H1 (cell line): ENCODE results near the gene FAM83C. TPM values are rescaled to one million over a fixed set of nuclear protein-coding genes. Genes with fewer than 3 reads are reported as not detected.

Experiments used
- BACH1 ChIP-seq: IDR thresholded peaks from 2 replicates; pipeline ENCODE4 v1.6.1; 2012; ENCODE audit warnings: low read length, improper control_type of control experiment
- CREB1 ChIP-seq: IDR thresholded peaks from 2 replicates; pipeline ENCODE4 v1.6.1; 2012; ENCODE audit warnings: inconsistent platforms
- EZH2 ChIP-seq: fragments of 200-600 bp; sonication (generic); IDR thresholded peaks from 2 replicates; pipeline ENCODE4 v1.7.1; 2012; ENCODE audit warnings: low read depth, mild to moderate bottlenecking, moderate library complexity, low read length, inconsistent platforms; ENCODE audit not compliant: severe bottlenecking
- HDAC2 ChIP-seq, 2 experiments: fragments of 300-600 bp in 1 of 2; sonication (generic) in 1 of 2; IDR thresholded peaks; 2 replicates each; pipeline ENCODE4 v1.6.1; 2011 to 2012; ENCODE audit warnings: low read depth in 2 of 2, low read length in 2 of 2, mild to moderate bottlenecking in 2 of 2, moderate library complexity in 2 of 2, borderline replicate concordance in 1 of 2, inconsistent platforms in 1 of 2
- KDM5A ChIP-seq: fragments of 200-600 bp; IDR thresholded peaks from 2 replicates; pipeline ENCODE4 v1.7.1; 2012; ENCODE audit warnings: mild to moderate bottlenecking, low read length, inconsistent platforms, mixed read lengths
- MAFK ChIP-seq: IDR thresholded peaks from 2 replicates; pipeline ENCODE4 v1.6.1; 2012; ENCODE audit warnings: low read depth, mild to moderate bottlenecking, improper control_type of control experiment, low read length
- RAD21 ChIP-seq, 2 experiments: IDR thresholded peaks in 1 of 2; conservative IDR thresholded peaks in 1 of 2; 2 replicates each; pipeline ENCODE4 v1.6.1; 2011; ENCODE audit warnings: low read depth in 2 of 2, low read length in 2 of 2, improper control_type of control experiment in 1 of 2, inconsistent platforms in 1 of 2, mild to moderate bottlenecking in 1 of 2, moderate library complexity in 1 of 2
- TAF7 ChIP-seq: optimal IDR thresholded peaks from 2 replicates; pipeline ENCODE3; 2011; ENCODE audit warnings: low read depth, mild to moderate bottlenecking, inconsistent platforms, low read length, moderate library complexity, borderline replicate concordance
- ZNF274 ChIP-seq: IDR thresholded peaks from 2 replicates; pipeline ENCODE4 v1.7.0; 2012; ENCODE audit warnings: low read length, borderline replicate concordance; ENCODE audit errors: extremely low read depth
- polyA plus RNA-seq, 7 experiments: library from polyadenylated mRNA; depleted of rRNA in 3 of 7; stranded (reverse) in 5 of 7; unstranded in 2 of 7; fragments of >200 nt in 5 of 7; fragments of 200-250 nt in 2 of 7; gene quantifications; 1 replicate in 5 of 7; 2 replicates in 1 of 7; 4 replicates in 1 of 7; pipeline versions ENCODE4 v1.2.1 to v1.2.3, GENCODE V29; 2011 to 2013; ENCODE audit warnings: missing spikeins in 2 of 7, mixed read lengths in 2 of 7
- total RNA-seq: library from RNA; stranded (reverse); fragmentation: NEBNext Ultra II Directional; extraction: Animal tissue kit (Norgen Biotek cat#: 25700); gene quantifications from 2 replicates; pipeline ENCODE4 v1.2.1, GENCODE V29; 2021
- TF ChIP-seq, protein P1 (sequence below): fragments of 300-600 bp; sonication (generic); IDR thresholded peaks from 2 replicates; pipeline ENCODE4 v1.7.1; 2012; ENCODE audit warnings: low read length, moderate library complexity, mild to moderate bottlenecking, inconsistent platforms; ENCODE audit not compliant: insufficient replicate concordance

The FAM83C gene
- total and polyA plus RNA-seq, 2 of the 8 experiments (the other 6 are each of a cell fraction or from before 2014, with no cell fraction given), result not detected

DNA sequence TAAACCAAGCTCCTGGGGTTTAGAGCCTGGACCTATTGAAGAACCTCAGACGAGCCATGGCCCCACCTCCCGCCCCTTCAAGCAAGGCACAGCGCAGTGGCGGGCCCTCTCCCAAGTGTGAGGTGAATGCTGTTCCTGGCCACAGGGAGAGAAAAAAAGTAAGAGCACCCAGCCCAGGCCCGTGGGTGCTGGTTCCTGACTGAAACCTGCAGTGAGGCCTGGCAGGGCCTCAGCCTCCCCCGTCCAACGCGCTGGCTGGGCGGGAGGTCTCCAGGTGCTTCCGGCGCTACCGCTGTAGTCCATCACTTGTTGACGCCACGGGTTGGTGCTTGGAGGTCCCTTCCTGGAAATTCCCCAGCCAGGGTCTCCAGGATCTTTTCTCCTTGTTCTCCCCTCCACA is 5.5 kb upstream of the FAM83C start (continued):
- TF ChIP-seq, protein P1, sequence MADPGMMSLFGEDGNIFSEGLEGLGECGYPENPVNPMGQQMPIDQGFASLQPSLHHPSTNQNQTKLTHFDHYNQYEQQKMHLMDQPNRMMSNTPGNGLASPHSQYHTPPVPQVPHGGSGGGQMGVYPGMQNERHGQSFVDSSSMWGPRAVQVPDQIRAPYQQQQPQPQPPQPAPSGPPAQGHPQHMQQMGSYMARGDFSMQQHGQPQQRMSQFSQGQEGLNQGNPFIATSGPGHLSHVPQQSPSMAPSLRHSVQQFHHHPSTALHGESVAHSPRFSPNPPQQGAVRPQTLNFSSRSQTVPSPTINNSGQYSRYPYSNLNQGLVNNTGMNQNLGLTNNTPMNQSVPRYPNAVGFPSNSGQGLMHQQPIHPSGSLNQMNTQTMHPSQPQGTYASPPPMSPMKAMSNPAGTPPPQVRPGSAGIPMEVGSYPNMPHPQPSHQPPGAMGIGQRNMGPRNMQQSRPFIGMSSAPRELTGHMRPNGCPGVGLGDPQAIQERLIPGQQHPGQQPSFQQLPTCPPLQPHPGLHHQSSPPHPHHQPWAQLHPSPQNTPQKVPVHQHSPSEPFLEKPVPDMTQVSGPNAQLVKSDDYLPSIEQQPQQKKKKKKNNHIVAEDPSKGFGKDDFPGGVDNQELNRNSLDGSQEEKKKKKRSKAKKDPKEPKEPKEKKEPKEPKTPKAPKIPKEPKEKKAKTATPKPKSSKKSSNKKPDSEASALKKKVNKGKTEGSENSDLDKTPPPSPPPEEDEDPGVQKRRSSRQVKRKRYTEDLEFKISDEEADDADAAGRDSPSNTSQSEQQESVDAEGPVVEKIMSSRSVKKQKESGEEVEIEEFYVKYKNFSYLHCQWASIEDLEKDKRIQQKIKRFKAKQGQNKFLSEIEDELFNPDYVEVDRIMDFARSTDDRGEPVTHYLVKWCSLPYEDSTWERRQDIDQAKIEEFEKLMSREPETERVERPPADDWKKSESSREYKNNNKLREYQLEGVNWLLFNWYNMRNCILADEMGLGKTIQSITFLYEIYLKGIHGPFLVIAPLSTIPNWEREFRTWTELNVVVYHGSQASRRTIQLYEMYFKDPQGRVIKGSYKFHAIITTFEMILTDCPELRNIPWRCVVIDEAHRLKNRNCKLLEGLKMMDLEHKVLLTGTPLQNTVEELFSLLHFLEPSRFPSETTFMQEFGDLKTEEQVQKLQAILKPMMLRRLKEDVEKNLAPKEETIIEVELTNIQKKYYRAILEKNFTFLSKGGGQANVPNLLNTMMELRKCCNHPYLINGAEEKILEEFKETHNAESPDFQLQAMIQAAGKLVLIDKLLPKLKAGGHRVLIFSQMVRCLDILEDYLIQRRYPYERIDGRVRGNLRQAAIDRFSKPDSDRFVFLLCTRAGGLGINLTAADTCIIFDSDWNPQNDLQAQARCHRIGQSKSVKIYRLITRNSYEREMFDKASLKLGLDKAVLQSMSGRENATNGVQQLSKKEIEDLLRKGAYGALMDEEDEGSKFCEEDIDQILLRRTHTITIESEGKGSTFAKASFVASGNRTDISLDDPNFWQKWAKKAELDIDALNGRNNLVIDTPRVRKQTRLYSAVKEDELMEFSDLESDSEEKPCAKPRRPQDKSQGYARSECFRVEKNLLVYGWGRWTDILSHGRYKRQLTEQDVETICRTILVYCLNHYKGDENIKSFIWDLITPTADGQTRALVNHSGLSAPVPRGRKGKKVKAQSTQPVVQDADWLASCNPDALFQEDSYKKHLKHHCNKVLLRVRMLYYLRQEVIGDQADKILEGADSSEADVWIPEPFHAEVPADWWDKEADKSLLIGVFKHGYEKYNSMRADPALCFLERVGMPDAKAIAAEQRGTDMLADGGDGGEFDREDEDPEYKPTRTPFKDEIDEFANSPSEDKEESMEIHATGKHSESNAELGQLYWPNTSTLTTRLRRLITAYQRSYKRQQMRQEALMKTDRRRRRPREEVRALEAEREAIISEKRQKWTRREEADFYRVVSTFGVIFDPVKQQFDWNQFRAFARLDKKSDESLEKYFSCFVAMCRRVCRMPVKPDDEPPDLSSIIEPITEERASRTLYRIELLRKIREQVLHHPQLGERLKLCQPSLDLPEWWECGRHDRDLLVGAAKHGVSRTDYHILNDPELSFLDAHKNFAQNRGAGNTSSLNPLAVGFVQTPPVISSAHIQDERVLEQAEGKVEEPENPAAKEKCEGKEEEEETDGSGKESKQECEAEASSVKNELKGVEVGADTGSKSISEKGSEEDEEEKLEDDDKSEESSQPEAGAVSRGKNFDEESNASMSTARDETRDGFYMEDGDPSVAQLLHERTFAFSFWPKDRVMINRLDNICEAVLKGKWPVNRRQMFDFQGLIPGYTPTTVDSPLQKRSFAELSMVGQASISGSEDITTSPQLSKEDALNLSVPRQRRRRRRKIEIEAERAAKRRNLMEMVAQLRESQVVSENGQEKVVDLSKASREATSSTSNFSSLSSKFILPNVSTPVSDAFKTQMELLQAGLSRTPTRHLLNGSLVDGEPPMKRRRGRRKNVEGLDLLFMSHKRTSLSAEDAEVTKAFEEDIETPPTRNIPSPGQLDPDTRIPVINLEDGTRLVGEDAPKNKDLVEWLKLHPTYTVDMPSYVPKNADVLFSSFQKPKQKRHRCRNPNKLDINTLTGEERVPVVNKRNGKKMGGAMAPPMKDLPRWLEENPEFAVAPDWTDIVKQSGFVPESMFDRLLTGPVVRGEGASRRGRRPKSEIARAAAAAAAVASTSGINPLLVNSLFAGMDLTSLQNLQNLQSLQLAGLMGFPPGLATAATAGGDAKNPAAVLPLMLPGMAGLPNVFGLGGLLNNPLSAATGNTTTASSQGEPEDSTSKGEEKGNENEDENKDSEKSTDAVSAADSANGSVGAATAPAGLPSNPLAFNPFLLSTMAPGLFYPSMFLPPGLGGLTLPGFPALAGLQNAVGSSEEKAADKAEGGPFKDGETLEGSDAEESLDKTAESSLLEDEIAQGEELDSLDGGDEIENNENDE, result no peak
- TF ChIP-seq EZH2 (no peak), KDM5A (no peak), TAF7 (no peak), ZNF274 (no peak), RAD21 (IDR thresholded peaks at IDR 0.05 in 1 of 2, conservative IDR thresholded peaks at IDR 0.05 in 1 of 2; ENCODE audit: low read depth in 2 of 2, low read length in 2 of 2) (no peak), CREB1 (no peak), MAFK (no peak), HDAC2 (IDR thresholded peaks at IDR 0.05; ENCODE audit: borderline replicate concordance in 1 of 2, low read depth in 2 of 2, low read length in 2 of 2) (no peak), BACH1 (no peak)
